GM19372 (cell line): ENCODE data around the gene C11orf65.
"Not testable (repeated sequence)": the region's sequence is repeated elsewhere in the genome, so short reads cannot be mapped to it uniquely, and the experiment has no call there.

Source experiments
- ATAC-seq: cut with Tn5 transposase; IDR thresholded peaks from one replicate; pipeline ENCODE4 v1.9.1; 2021; ENCODE audit warnings: mild to moderate bottlenecking, low read depth, moderate library complexity; ENCODE audit not compliant: unreplicated experiment

The C11orf65 gene

GRCh38 chr11:108373505-108373904 lies 93.8 kb downstream of the C11orf65 start:
- not testable (repeated sequence) for ATAC-seq

GRCh38 chr11:108370990-108371389 lies 96.3 kb downstream of the C11orf65 start:
- no peak for ATAC-seq

DNA sequence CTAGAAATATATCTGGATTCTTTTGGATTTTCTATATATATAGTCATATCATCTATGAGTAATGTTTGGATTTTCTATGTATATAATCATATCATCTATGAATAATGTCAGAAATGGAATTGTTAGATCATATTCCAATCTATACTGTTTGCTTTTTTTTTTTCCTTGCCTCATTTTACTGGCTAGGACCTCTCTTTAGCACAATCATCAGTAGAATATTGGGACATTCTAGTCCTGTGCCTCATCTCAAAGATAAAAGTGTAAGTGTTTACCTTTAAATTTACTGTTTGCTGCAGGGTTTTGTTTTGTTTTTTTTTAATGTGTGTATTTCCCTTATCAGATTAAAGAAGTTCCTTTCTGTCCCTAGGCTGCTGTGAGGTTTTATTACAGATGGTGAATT lies 97.0 kb downstream of the C11orf65 start:
- ATAC-seq = no peak

DNA sequence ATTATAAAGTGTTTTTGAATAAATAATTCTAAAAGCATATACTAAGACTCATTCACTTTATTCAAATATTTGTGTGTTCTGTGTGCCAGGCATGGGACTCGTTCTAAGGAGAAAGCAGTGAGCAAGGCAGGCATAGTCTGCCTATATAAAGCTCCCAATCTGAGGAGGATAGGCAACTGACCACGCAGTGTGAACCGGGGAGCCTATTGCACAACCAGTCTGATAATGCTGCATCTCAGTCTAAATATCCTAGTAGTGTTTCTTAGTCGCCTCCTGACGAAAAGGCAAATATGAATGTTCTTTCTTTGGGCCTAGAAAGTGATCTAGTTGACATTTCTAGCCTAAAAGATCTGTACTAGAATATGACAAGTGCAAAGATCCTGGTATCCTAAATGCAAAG lies 98.3 kb downstream of the C11orf65 start:
- no peak for ATAC-seq

DNA sequence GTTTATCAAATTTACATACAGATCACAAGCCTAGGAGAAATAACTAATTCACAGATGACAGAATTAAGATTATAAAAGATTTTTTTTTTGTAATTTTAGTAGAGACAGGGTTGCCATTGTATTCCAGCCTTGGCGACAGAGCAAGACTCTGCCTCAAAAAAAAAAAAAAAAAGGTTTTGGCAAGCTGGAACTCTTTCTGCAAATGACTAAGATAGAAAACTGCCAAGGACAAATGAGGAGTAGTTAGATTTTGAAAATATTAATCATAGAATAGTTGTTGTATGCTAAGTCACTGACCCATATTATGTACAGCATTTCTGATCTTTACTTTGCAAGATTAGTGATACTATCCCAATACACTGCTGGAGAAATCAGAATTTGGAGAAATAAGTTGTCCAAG lies 99.2 kb downstream of the C11orf65 start:
- no peak for ATAC-seq

DNA sequence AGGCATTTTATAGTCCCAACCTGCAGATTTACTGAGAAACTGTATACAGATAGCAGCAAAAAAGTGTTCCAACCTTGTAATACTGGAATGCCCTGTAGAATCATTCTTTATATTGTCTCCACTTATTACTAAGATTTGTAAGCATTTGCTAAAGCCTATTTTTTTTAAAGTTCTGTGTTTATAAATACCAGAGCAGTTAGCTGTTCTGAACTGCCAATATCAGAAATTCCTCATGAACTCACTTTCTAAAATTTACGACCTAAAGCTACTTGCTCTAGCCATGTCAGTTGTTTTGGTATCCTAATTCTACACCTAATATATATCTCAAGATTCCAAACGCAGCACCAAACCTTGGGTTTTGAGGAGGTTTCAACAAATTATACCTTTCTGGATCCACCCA lies 103.2 kb downstream of the C11orf65 start:
- no peak for ATAC-seq

DNA sequence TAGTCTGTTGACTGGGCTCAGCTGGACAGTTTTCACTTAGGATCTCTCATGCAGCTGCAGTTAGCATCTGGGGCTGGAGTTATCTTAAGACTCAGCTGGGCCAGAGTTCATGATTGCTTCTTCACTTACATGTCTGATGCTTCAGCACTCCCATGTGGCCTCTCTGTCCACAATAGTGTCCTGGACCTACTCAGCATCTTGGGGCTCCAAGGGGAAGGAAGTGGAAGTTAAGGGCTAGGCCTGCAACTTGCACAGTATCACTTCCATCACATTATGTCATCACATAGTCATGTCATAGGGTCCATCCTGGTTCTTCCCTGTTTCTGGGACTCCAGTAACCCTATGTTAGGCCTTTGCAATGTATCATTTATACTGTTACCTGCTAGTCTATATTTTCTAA lies 115.9 kb downstream of the C11orf65 start:
- ATAC-seq = no peak

DNA sequence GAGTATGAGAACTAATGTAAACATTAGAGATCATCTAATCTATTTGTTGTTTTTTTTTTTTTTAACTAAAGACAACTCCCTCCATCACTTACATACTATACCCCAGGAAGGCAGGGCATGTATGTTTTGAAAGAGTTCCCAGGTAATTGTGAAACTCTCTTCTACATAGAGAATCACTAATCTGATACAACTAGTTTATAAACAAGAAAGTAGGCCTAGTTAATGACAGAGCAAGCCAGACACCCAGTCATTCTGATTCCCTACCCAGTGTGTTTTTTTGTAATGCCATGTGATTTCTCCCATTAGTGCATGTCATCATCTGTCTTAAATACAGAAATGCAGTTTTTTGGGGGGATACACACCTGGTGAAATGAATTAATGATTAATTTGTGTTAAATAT lies 120.9 kb downstream of the C11orf65 start:
- ATAC-seq = no peak

DNA sequence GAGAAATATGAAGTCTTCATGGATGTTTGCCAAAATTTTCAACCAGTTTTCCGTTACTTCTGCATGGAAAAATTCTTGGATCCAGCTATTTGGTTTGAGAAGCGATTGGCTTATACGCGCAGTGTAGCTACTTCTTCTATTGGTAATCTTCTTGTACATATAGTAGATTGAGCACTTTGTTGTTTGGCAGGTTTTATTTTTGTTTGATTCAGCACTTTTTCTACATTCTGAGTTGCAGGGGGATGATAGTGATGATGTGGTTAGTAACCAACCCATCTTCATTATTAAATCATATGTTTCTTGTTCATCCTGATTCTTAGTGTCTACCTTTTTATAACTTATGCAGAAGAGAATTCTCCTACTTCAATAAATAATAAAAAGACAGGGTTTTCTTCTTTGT lies 121.6 kb downstream of the C11orf65 start:
- ATAC-seq = no peak

DNA sequence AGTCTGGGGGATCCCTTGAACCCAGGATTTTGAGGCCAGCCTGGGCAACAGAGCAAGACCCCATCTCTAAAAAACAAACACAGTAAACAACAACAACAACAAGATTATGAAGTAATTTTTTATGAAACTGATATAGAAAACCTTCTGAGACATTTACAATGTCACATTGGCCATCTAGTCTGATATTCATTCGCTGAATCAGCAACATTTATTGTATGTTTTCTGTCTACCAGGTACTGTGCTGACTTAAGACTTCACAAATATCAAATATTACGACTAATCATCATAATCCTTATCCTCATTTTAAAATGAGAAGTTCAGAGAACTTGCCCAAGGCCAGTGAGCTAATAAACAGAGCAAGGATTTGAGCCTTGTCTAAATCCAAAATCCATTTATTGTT lies 123.6 kb downstream of the C11orf65 start:
- ATAC-seq = no peak

DNA sequence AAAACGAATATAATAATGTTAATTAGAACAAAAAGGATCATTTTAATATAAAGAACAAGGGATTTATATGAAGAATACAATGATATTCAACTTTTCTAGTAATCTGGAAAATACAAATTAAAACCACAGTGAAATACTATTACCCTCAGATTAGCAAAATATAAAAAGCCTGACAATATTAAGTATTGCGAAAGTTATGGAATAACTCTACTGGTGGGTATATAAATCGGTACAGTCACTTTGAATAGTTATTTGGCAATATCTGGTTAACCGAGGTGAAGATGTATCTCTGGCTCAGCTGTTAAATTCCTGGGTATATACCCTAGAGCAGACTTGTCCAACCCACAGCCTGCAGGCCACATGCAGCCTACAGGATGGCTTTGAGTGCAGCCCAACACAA lies 125.7 kb downstream of the C11orf65 start:
- ATAC-seq = no peak

- no peak for ATAC-seq
Measured at GRCh38 chr11:108340973-108341372, 126.4 kb downstream of the C11orf65 start.

- ATAC-seq = no peak
Measured at GRCh38 chr11:108338750-108339149, 128.6 kb downstream of the C11orf65 start.

DNA sequence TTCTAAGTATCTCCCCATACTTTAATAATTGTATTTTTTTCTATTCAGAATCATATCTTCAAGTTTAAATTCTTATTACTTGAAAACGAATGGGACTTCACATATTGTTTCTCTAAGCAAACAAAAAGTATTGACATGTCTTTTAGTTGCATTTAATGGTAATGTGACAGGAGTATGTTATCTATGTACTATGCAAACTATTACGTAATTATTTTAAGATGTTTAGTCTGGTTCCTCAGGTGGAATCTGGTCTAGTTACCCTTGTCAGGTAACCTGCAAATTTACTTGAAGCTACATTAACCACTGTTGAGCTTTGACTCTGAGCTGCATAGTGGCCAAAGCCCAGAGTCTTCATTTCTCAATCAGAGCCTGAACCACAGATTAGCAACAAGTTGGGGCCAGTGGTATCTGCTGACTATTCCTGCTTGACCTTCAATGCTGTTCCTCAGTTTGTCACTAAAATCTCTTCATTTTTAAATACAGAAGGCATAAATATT lies 133.9 kb downstream of the C11orf65 start:
- no peak for ATAC-seq
